ENCODE measurements around the gene GABRB1.

Gene GABRB1

GRCh38 chr4:47390428-47391125 is 359.2 kb downstream of the GABRB1 start:
- Histone ChIP-seq H3K4me3 (ENCODE audit: insufficient read length, low read depth) (no peak overlapping the region), H3K36me3 (ENCODE audit: insufficient read depth, insufficient read length, low read length) (no peaks in the 10 kb centered on the region), H3K9me3 (ENCODE audit: insufficient read depth, low read length) (no peaks in the 10 kb centered on the region), H3K4me1 (ENCODE audit: insufficient read depth, insufficient read length) (no peaks in the 10 kb centered on the region), H3K27me3 (ENCODE audit: insufficient read depth, insufficient read length) (no peaks in the 10 kb centered on the region), H3K9ac (ENCODE audit: insufficient read length, low read depth) (no peak overlapping the region)
- no peak for DNase-seq (ENCODE audit: low read depth, low spot score)
- TF ChIP-seq YY1 (IDR thresholded peaks at IDR 0.05; ENCODE audit: insufficient read depth, insufficient read length): no peak

- no peak for DNase-seq (ENCODE audit: low read depth, low spot score)
- H3K27me3 ChIP-seq (ENCODE audit: insufficient read depth, insufficient read length): no peaks in the 10 kb centered on the region
Observed at GRCh38 chr4:47391256-47391655, 359.9 kb downstream of the GABRB1 start.

DNA sequence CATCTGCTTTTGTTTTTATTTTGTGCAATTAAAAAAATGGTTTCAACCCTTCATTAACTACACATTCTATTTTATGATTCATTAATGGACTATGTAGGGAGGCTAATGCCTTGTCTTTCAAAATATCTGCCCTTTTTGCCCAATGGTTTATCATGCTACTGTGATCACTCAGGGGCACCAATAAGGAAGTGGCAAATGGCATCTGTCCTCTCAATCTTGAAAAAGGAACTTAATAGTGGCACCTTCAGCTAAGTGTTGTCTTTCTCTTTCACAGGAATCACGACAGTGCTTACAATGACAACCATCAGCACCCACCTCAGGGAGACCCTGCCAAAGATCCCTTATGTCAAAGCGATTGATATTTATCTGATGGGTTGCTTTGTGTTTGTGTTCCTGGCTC is 375.0 kb downstream of the GABRB1 start:
- Histone ChIP-seq H3K9ac (ENCODE audit: insufficient read length, low read depth) (no peak overlapping the region), H3K9me3 (ENCODE audit: insufficient read depth, low read length) (no peaks in the 10 kb centered on the region), H3K36me3 (ENCODE audit: insufficient read depth, insufficient read length, low read length) (no peaks in the 10 kb centered on the region), H3K27me3 (ENCODE audit: insufficient read depth, insufficient read length) (no peaks in the 10 kb centered on the region), H3K4me1 (ENCODE audit: insufficient read depth, insufficient read length) (no peaks in the 10 kb centered on the region), H3K4me3 (ENCODE audit: insufficient read length, low read depth) (no peak overlapping the region)
- no peak for DNase-seq (ENCODE audit: low read depth, low spot score)
- TF ChIP-seq YY1 (IDR thresholded peaks at IDR 0.05; ENCODE audit: insufficient read depth, insufficient read length) (no peak), SUZ12 (IDR thresholded peaks at IDR 0.05; ENCODE audit: extremely low read depth, insufficient read depth, insufficient read length) (no peak), ZNF274 (IDR thresholded peaks at IDR 0.05; ENCODE audit: low read depth, low read length) (no peak)

More at GRCh38 chr4:47391256-47391655, 359.9 kb downstream of the GABRB1 start:
- Histone ChIP-seq H3K36me3 (ENCODE audit: insufficient read depth, insufficient read length, low read length) (no peaks in the 10 kb centered on the region), H3K9me3 (ENCODE audit: insufficient read depth, low read length) (no peaks in the 10 kb centered on the region), H3K9ac (ENCODE audit: insufficient read length, low read depth) (no peak overlapping the region), H3K4me3 (ENCODE audit: insufficient read length, low read depth) (no peak overlapping the region), H3K4me1 (ENCODE audit: insufficient read depth, insufficient read length) (no peaks in the 10 kb centered on the region)
- TF ChIP-seq ZNF274 (IDR thresholded peaks at IDR 0.05; ENCODE audit: low read depth, low read length) (no peak), YY1 (IDR thresholded peaks at IDR 0.05; ENCODE audit: insufficient read depth, insufficient read length) (no peak), SUZ12 (IDR thresholded peaks at IDR 0.05; ENCODE audit: extremely low read depth, insufficient read depth, insufficient read length) (no peak)

GRCh38 chr4:47410271-47410670 is 378.9 kb downstream of the GABRB1 start:
- H3K36me3 ChIP-seq (ENCODE audit: insufficient read depth, insufficient read length, low read length): no peaks in the 10 kb centered on the region
- no peak overlapping the region for H3K4me3 ChIP-seq (ENCODE audit: insufficient read length, low read depth)
- TF ChIP-seq SUZ12 (IDR thresholded peaks at IDR 0.05; ENCODE audit: extremely low read depth, insufficient read depth, insufficient read length): no peak
- TF ChIP-seq ZNF274 (IDR thresholded peaks at IDR 0.05; ENCODE audit: low read depth, low read length): no peak
- no peaks in the 10 kb centered on the region for H3K27me3 ChIP-seq (ENCODE audit: insufficient read depth, insufficient read length)
- DNase-seq (ENCODE audit: low read depth, low spot score): no peak
- no peaks in the 10 kb centered on the region for H3K9me3 ChIP-seq (ENCODE audit: insufficient read depth, low read length)
- no peak overlapping the region for H3K9ac ChIP-seq (ENCODE audit: insufficient read length, low read depth)
- H3K4me1 ChIP-seq (ENCODE audit: insufficient read depth, insufficient read length): no peaks in the 10 kb centered on the region

DNA sequence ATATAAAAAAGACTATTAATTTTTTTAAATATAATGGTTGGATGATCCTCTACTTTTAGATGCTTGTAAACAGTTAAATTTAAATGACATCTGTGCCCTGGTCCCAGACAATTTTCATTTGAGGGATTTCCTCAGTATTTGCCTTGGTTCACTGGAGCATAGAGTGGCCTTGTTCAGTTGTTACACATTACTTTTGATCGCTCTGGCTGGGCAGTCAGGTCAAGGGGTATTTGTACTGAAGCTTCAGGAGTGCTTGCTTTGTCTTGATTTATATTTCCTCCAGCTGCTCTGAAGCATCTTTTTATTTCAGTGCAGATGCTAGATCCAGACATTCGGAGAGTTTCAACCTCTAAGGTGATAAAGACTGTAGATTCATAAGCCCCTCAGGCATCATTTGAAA is 382.2 kb downstream of the GABRB1 start:
- Histone ChIP-seq H3K27me3 (ENCODE audit: insufficient read depth, insufficient read length) (no peaks in the 10 kb centered on the region), H3K4me1 (ENCODE audit: insufficient read depth, insufficient read length) (no peaks in the 10 kb centered on the region), H3K4me3 (ENCODE audit: insufficient read length, low read depth) (no peak overlapping the region), H3K36me3 (ENCODE audit: insufficient read depth, insufficient read length, low read length) (no peaks in the 10 kb centered on the region), H3K9me3 (ENCODE audit: insufficient read depth, low read length) (no peaks in the 10 kb centered on the region), H3K9ac (ENCODE audit: insufficient read length, low read depth) (no peak overlapping the region)
- DNase-seq (ENCODE audit: low read depth, low spot score): no peak
- no peak for TF ChIP-seq YY1 (IDR thresholded peaks at IDR 0.05; ENCODE audit: insufficient read depth, insufficient read length)
- TF ChIP-seq SUZ12 (IDR thresholded peaks at IDR 0.05; ENCODE audit: extremely low read depth, insufficient read depth, insufficient read length): no peak
- TF ChIP-seq ZNF274 (IDR thresholded peaks at IDR 0.05; ENCODE audit: low read depth, low read length): no peak

DNA sequence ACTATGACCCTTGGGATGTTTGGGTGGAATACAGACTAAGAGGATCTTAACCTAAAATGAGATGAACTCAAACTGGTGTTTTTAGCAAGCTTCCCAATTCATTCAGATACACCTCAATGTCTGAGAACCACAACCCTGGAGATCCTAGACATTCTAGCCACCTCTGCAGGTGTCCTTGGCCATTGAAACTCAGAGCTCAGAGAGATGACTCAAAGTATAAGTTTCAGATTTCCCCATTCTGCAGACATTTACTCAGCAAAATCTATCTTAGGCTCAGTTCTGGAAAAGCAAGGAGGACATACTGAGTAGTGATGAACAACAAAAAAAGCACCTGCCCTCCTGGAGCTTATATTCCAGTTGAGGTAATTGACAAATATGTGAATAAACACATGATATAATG is 384.4 kb downstream of the GABRB1 start:
- Histone ChIP-seq H3K4me3 (ENCODE audit: insufficient read length, low read depth) (no peak overlapping the region), H3K9ac (ENCODE audit: insufficient read length, low read depth) (no peak overlapping the region), H3K36me3 (ENCODE audit: insufficient read depth, insufficient read length, low read length) (no peaks in the 10 kb centered on the region), H3K4me1 (ENCODE audit: insufficient read depth, insufficient read length) (no peaks in the 10 kb centered on the region), H3K27me3 (ENCODE audit: insufficient read depth, insufficient read length) (no peaks in the 10 kb centered on the region), H3K9me3 (ENCODE audit: insufficient read depth, low read length) (no peaks in the 10 kb centered on the region)
- TF ChIP-seq SUZ12 (IDR thresholded peaks at IDR 0.05; ENCODE audit: extremely low read depth, insufficient read depth, insufficient read length): no peak
- TF ChIP-seq ZNF274 (IDR thresholded peaks at IDR 0.05; ENCODE audit: low read depth, low read length): no peak
- no peak for TF ChIP-seq YY1 (IDR thresholded peaks at IDR 0.05; ENCODE audit: insufficient read depth, insufficient read length)
- DNase-seq (ENCODE audit: low read depth, low spot score): no peak

- TF ChIP-seq SUZ12 (IDR thresholded peaks at IDR 0.05; ENCODE audit: extremely low read depth, insufficient read depth, insufficient read length): no peak
- Histone ChIP-seq H3K4me1 (ENCODE audit: insufficient read depth, insufficient read length) (no peaks in the 10 kb centered on the region), H3K27me3 (ENCODE audit: insufficient read depth, insufficient read length) (no peaks in the 10 kb centered on the region), H3K9ac (ENCODE audit: insufficient read length, low read depth) (no peak overlapping the region), H3K4me3 (ENCODE audit: insufficient read length, low read depth) (no peak overlapping the region), H3K9me3 (ENCODE audit: insufficient read depth, low read length) (no peaks in the 10 kb centered on the region), H3K36me3 (ENCODE audit: insufficient read depth, insufficient read length, low read length) (no peaks in the 10 kb centered on the region)
- DNase-seq (ENCODE audit: low read depth, low spot score): no peak
Observed at GRCh38 chr4:47418147-47418546, 386.8 kb downstream of the GABRB1 start.

DNA sequence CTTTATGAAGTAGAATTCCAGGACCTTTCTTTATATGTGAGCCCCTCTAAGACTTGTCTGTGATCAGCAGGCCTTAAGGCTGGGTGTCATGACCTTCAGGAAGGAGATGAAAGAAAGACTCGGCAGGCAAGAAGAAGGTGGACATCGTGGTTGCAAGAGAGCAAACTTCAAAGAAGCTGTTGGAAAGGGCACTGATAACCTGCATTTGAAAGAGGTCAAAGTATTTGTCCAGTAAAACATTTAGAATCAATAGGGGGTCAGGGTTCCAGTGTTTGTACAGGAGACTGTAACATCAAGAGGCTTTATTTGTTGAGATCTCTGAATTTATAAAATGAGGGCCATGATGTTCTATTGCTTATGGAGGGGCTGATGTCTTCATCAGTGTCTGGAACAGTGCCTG is 387.9 kb downstream of the GABRB1 start:
- H3K36me3 ChIP-seq (ENCODE audit: insufficient read depth, insufficient read length, low read length): no peaks in the 10 kb centered on the region
- no peak overlapping the region for H3K9ac ChIP-seq (ENCODE audit: insufficient read length, low read depth)
- no peaks in the 10 kb centered on the region for H3K27me3 ChIP-seq (ENCODE audit: insufficient read depth, insufficient read length)
- no peak overlapping the region for H3K4me3 ChIP-seq (ENCODE audit: insufficient read length, low read depth)
- no peaks in the 10 kb centered on the region for H3K4me1 ChIP-seq (ENCODE audit: insufficient read depth, insufficient read length)
- TF ChIP-seq ZNF274 (IDR thresholded peaks at IDR 0.05; ENCODE audit: low read depth, low read length): no peak
- TF ChIP-seq SUZ12 (IDR thresholded peaks at IDR 0.05; ENCODE audit: extremely low read depth, insufficient read depth, insufficient read length): no peak
- TF ChIP-seq YY1 (IDR thresholded peaks at IDR 0.05; ENCODE audit: insufficient read depth, insufficient read length): no peak
- H3K9me3 ChIP-seq (ENCODE audit: insufficient read depth, low read length): no peaks in the 10 kb centered on the region
- DNase-seq (ENCODE audit: low read depth, low spot score): no peak
